ENCODE results near the gene PPL.

- TF ChIP-seq POLR2A (IDR thresholded peaks at IDR 0.05; ENCODE audit: low read depth, low read length): no peak
- TF ChIP-seq TAF1 (IDR thresholded peaks at IDR 0.05; ENCODE audit: borderline replicate concordance, low read depth, low read length): no peak
Observed at GRCh38 chr16:4892361-4893102, 44.4 kb downstream of the PPL start.
